ENCODE results near the gene SNX14. TPM values are rescaled to one million over a fixed set of nuclear protein-coding genes. Genes with fewer than 3 reads are reported as not detected.

The SNX14 gene
- total and polyA plus RNA-seq, 2 of the 13 experiments (the other 11 are each of a cell fraction or from before 2014, with no cell fraction given), result 83.5 to 112 TPM

DNA sequence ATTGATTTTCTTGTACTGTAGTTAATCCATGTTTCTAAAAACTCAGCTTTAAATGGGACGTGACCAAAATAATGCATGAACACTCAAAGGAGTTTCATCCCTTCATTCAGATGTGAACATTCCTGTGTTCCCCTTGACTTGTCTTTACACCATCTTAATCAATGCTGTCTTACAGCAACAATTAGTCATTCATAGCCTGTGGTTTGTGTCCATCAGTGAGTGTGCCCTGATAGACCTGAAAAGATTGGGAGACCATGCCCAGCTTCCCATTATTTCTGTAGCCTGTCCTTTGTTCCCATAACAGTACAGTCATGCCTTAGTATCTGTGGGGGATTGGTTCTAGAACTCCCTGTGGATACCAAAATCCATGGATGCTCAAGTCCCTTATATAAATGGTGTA, 119.9 kb downstream of the SNX14 start:
- H3K4me2 ChIP-seq (ENCODE audit: low read depth, low read length), result no peak overlapping the region
- WGBS (ENCODE audit: low lambda C conversion rate), result 85% methylated on average over 1 of the region's 1 CpG
- TF ChIP-seq PHF5A (CRISPR knock-in tag; IDR thresholded peaks at IDR 0.05; ENCODE audit: low read depth, unreplicated experiment) (no peak), NFE2L1 (CRISPR knock-in tag; IDR thresholded peaks at IDR 0.05; ENCODE audit: borderline replicate concordance) (no peak), PAXIP1 (CRISPR knock-in tag; conservative IDR thresholded peaks at IDR 0.05) (no peak), SMAD3 (CRISPR knock-in tag; IDR thresholded peaks at IDR 0.05) (no peak), CBX1 (IDR thresholded peaks at IDR 0.05; ENCODE audit: low read depth) (no peak), ZBTB40 (IDR thresholded peaks at IDR 0.05) (no peak), ZBTB40 (CRISPR knock-in tag; IDR thresholded peaks at IDR 0.05) (no peak)

More for the DNA sequence above, 119.9 kb downstream of the SNX14 start:
- H3K4me1 ChIP-seq (ENCODE audit: insufficient read depth, low read length), result no peaks in the 10 kb centered on the region
- H3K27ac ChIP-seq (ENCODE audit: extremely low read length, insufficient read depth, low read length), result no peak overlapping the region
- BruUV-seq (replicated peaks), result no TSS peak
- intact Hi-C loops (cut with micrococcal nuclease; ENCODE audit: unreplicated experiment), result no loop called here
- DNase-seq (ENCODE audit: low spot score) (no peak), FAIRE-seq (no peak), ATAC-seq (no peak)
- in situ Hi-C loops (cut with HindIII; ENCODE audit: extremely low pct_ligation_motif_present, low pct_unique_long_range_greater_than_20kb), result no loop called here
- POLR2A ChIA-PET, result no interaction called here
- no peak overlapping the region for H2AFZ ChIP-seq (ENCODE audit: low read length)
- H3K36me3 ChIP-seq (replicated peaks in 1 of 2; ENCODE audit: control insufficient read depth in 1 of 2, insufficient read depth in 2 of 2, low read length in 2 of 2), result no peaks in the 10 kb centered on the region; a peak in 1 of 5 replicates
- no peaks in the 10 kb centered on the region for H4K20me1 ChIP-seq (ENCODE audit: insufficient read depth, low read length)
- no peaks in the 10 kb centered on the region for H3K27me3 ChIP-seq (ENCODE audit: control insufficient read depth in 1 of 2, insufficient read depth in 2 of 2, low read length in 2 of 2)
- CTCF ChIA-PET (ENCODE audit: low intra/inter-chr PET ratio, low total read pairs), result interaction anchor here (1.5 kb wide), 1 partner anchor 118 kb away, joined by 3 read pairs; no protein-coding TSS in a partner anchor
- H3K79me2 ChIP-seq (ENCODE audit: insufficient read depth, low read length), result no peaks in the 10 kb centered on the region
- no peak overlapping the region for H3K4me3 ChIP-seq (replicated peaks in 1 of 3; ENCODE audit: insufficient read depth in 1 of 3, low read depth in 2 of 3, low read length in 3 of 3)
- H3K9ac ChIP-seq (ENCODE audit: insufficient read depth, low read depth, low read length), result no peak overlapping the region
- no peaks in the 10 kb centered on the region for H3K9me3 ChIP-seq (ENCODE audit: low read length)

Data from HepG2 (cell line).